ENCODE results near the gene SSTR3.

GRCh38 chr22:37171662-37172061, 40.6 kb downstream of the SSTR3 start:
- no peak for TF ChIP-seq CTCF (conservative IDR thresholded peaks at IDR 0.05 in 1 of 2, IDR thresholded peaks at IDR 0.05 in 1 of 2; ENCODE audit: extremely low read depth in 1 of 2, insufficient read depth in 1 of 2, low read depth in 1 of 2, low read length in 2 of 2)
- TF ChIP-seq EZH2 (IDR thresholded peaks at IDR 0.05; ENCODE audit: borderline replicate concordance, low read length), result no peak
